HEK293 (cell line): ENCODE measurements around the gene MRPL34.

Experiments used
- CTCF ChIA-PET: fragments of 350-600 bp; formaldehyde crosslinking; extraction: SDS; loops from one replicate; lab custom pipeline; 2021; ENCODE audit warnings: antibody characterized with exemption; lab: Yijun Ruan, JAX
- POLR2A ChIA-PET: fragments of 300-600 bp; formaldehyde crosslinking; extraction: SDS; loops from one replicate; lab custom pipeline; 2020; ENCODE audit warnings: antibody characterized with exemption, inconsistent platforms; lab: Yijun Ruan, JAX
- H3K27ac ChIP-seq: fragments of 200-500 bp; sonication (Bioruptor generic); 2 replicates; pipeline ENCODE4 v1.5.1; 2014; ENCODE audit warnings: low read depth, low read length, control low read depth, inconsistent platforms; ENCODE audit errors: extremely low read depth
- H3K36me3 ChIP-seq, 2 experiments: fragments of 200-500 bp in 1 of 2; sonication (Bioruptor generic) in 1 of 2; 1 replicate in 1 of 2; 2 replicates in 1 of 2; pipeline ENCODE4 v1.5.1; 2014 to 2017; ENCODE audit warnings: inconsistent platforms in 2 of 2, low read length in 2 of 2; ENCODE audit not compliant: control insufficient read depth in 2 of 2, insufficient read depth in 1 of 2
- H3K4me1 ChIP-seq: fragments of 200-500 bp; sonication (Bioruptor generic); 2 replicates; pipeline ENCODE4 v1.5.1; 2014; ENCODE audit warnings: mild to moderate bottlenecking, low read length, inconsistent platforms; ENCODE audit not compliant: control insufficient read depth, insufficient read depth
- H3K4me3 ChIP-seq: 2 replicates; pipeline ENCODE4 v1.5.1; 2011; ENCODE audit warnings: low read depth, mild to moderate bottlenecking, control low read depth, low read length, moderate library complexity
- H3K9me3 ChIP-seq: fragments of 200-500 bp; sonication (Bioruptor generic); 2 replicates; pipeline ENCODE4 v1.5.1; 2014; ENCODE audit warnings: low read depth, low read length, inconsistent platforms; ENCODE audit not compliant: control insufficient read depth, insufficient read depth
- EGR2 ChIP-seq: fragments of 450-650 bp; formaldehyde crosslinking; IDR thresholded peaks from 2 replicates; pipeline ENCODE4 v1.5.1; 2016; ENCODE audit warnings: low read depth, missing biosample characterization, missing genetic modification characterization
- GLIS2 ChIP-seq: fragments of 450-650 bp; formaldehyde crosslinking; IDR thresholded peaks from 2 replicates; pipeline ENCODE4 v1.5.1; 2016; ENCODE audit warnings: missing biosample characterization, missing genetic modification characterization
- PRDM10 ChIP-seq: fragments of 450-650 bp; formaldehyde crosslinking; IDR thresholded peaks from 2 replicates; pipeline ENCODE4 v1.5.1; 2016; ENCODE audit warnings: missing biosample characterization, missing genetic modification characterization
- REST ChIP-seq: fragments of 450-650 bp; formaldehyde crosslinking; IDR thresholded peaks from 2 replicates; pipeline ENCODE4 v1.5.1; 2016; ENCODE audit warnings: missing biosample characterization, missing genetic modification characterization
- ZBTB10 ChIP-seq: fragments of 450-650 bp; formaldehyde crosslinking; IDR thresholded peaks from 2 replicates; pipeline ENCODE4 v1.5.1; 2016; ENCODE audit warnings: missing biosample characterization, missing genetic modification characterization
- ZBTB7A ChIP-seq: fragments of 450-650 bp; formaldehyde crosslinking; IDR thresholded peaks from 2 replicates; pipeline ENCODE4 v1.5.1; 2016; ENCODE audit warnings: low read depth, missing biosample characterization, missing genetic modification characterization
- ZFHX2 ChIP-seq: fragments of 450-650 bp; formaldehyde crosslinking; conservative IDR thresholded peaks from 2 replicates; pipeline ENCODE4 v1.5.1; 2016; ENCODE audit warnings: missing biosample characterization, missing genetic modification characterization
- ZIC2 ChIP-seq: fragments of 450-650 bp; formaldehyde crosslinking; IDR thresholded peaks from 2 replicates; pipeline ENCODE4 v1.5.1; 2016; ENCODE audit warnings: missing biosample characterization, missing genetic modification characterization
- ZNF146 ChIP-seq: fragments of 450-650 bp; formaldehyde crosslinking; IDR thresholded peaks from 2 replicates; pipeline ENCODE4 v1.5.1; 2016; ENCODE audit warnings: missing biosample characterization, missing genetic modification characterization
- ZNF18 ChIP-seq: fragments of 450-650 bp; formaldehyde crosslinking; IDR thresholded peaks from 2 replicates; pipeline ENCODE4 v1.5.1; 2016; ENCODE audit warnings: missing biosample characterization, missing genetic modification characterization
- ZNF335 ChIP-seq: fragments of 450-650 bp; formaldehyde crosslinking; conservative IDR thresholded peaks from 2 replicates; pipeline ENCODE4 v1.5.1; 2016; ENCODE audit warnings: missing biosample characterization, missing genetic modification characterization
- ZNF398 ChIP-seq: fragments of 450-650 bp; formaldehyde crosslinking; IDR thresholded peaks from 2 replicates; pipeline ENCODE4 v1.5.1; 2017; ENCODE audit warnings: missing biosample characterization, missing genetic modification characterization
- ZNF449 ChIP-seq: fragments of 450-650 bp; formaldehyde crosslinking; IDR thresholded peaks from 2 replicates; pipeline ENCODE4 v1.5.1; 2017; ENCODE audit warnings: missing biosample characterization, mild to moderate bottlenecking, missing genetic modification characterization, moderate library complexity
- ZNF548 ChIP-seq: fragments of 450-650 bp; formaldehyde crosslinking; IDR thresholded peaks from 2 replicates; pipeline ENCODE4 v1.5.1; 2016; ENCODE audit warnings: missing biosample characterization, missing genetic modification characterization
- ZNF76 ChIP-seq: fragments of 450-650 bp; formaldehyde crosslinking; IDR thresholded peaks from 2 replicates; pipeline ENCODE4; 2016; ENCODE audit warnings: low read depth, missing biosample characterization, missing genetic modification characterization, borderline replicate concordance

The MRPL34 gene

GRCh38 chr19:17302391-17303166 lies 3.1 kb upstream of the MRPL34 start:
- POLR2A ChIA-PET, result interaction anchor here (0.6 to 1.5 kb wide), 3 partner anchors 8 to 36 kb away, joined by 3 to 8 read pairs (median 4); no protein-coding TSS in a partner anchor
- H3K27ac ChIP-seq, result peak overlapping the region; percentile 65
- TF ChIP-seq ZNF398 (tag by site-specific recombination) (peak; percentile 82), ZNF18 (tag by site-specific recombination) (no peak), GLIS2 (tag by site-specific recombination) (peak; percentile 40; the same call in 1 of the 2 replicates), ZNF146 (tag by site-specific recombination) (no peak), ZNF335 (tag by site-specific recombination) (peak; percentile 92), ZNF548 (tag by site-specific recombination) (no peak), ZFHX2 (tag by site-specific recombination) (peak; percentile 55), ZNF449 (tag by site-specific recombination) (no peak), PRDM10 (tag by site-specific recombination) (peak; percentile 99), ZNF76 (tag by site-specific recombination) (no peak), EGR2 (tag by site-specific recombination) (no peak)
- peak overlapping the region; percentile 79 for H3K4me3 ChIP-seq
- peaks cover 3% of the 10 kb centered on the region for H3K4me1 ChIP-seq
- CTCF ChIA-PET, result interaction anchor here (0.6 to 1.6 kb wide), 4 partner anchors 9 to 127 kb away, joined by 3 to 6 read pairs (median 4); no protein-coding TSS in a partner anchor
- H3K36me3 ChIP-seq, result peaks cover 0 to 28% of the 10 kb centered on the region in 2 experiments; a peak in 2 of 3 replicates
- H3K9me3 ChIP-seq, result no peaks in the 10 kb centered on the region

GRCh38 chr19:17303167-17303939 lies 2.3 kb upstream of the MRPL34 start, which contains the start of gene ABHD8:
TSS of gene ABHD8 (minus strand) at chr19:17303425. CDS start at chr19:17301616, 1,809 bp downstream.
- Histone ChIP-seq H3K36me3 (peaks cover 0 to 24% of the 10 kb centered on the region in 2 experiments; a peak in 2 of 3 replicates), H3K4me3 (peak within 1 kb of the TSS; percentile 79), H3K27ac (peak within 1 kb of the TSS; percentile 65), H3K4me1 (peaks cover 3% of the 10 kb centered on the region), H3K9me3 (no peaks in the 10 kb centered on the region)
- ChIA-PET POLR2A (interaction anchor here (0.9 to 1.5 kb wide), 4 partner anchors 9 to 88 kb away, joined by 3 to 4 read pairs (median 3); partner anchors contain the start of gene USE1), CTCF (interaction anchor here (0.7 to 1.6 kb wide), 7 partner anchors 8 to 72 kb away, joined by 3 to 8 read pairs (median 5); no protein-coding TSS in a partner anchor)
- TF ChIP-seq ZIC2 (tag by site-specific recombination) (peak; percentile 37; the same call in 1 of the 2 replicates), REST (tag by site-specific recombination) (no peak), ZBTB7A (tag by site-specific recombination) (0 out of 2 replicates have a peak, but pooled peaks have one; percentile 71), ZBTB10 (tag by site-specific recombination) (peak; percentile 81)
